Sigmoid colon (tissue), 4 donors: Measurements from ENCODE around the gene GRIP1.

Source experiments
- CTCF ChIP-seq, 4 experiments: fragments of 450-650 bp in 3 of 4; fragments of 200-600 bp in 1 of 4; IDR thresholded peaks; one replicate each; pipeline ENCODE4 v1.5.1; 2016 to 2019; ENCODE audit warnings: antibody characterized with exemption in 4 of 4, mild to moderate bottlenecking in 3 of 4, moderate library complexity in 2 of 4
- POLR2A ChIP-seq, 2 donors: fragments of 450-650 bp; IDR thresholded peaks; one replicate each; pipeline ENCODE4 v1.6.1; 2016; ENCODE audit warnings: antibody characterized with exemption in 2 of 2, mild to moderate bottlenecking in 2 of 2, moderate library complexity in 2 of 2
- POLR2AphosphoS5 ChIP-seq, 4 donors: sonication (generic); formaldehyde crosslinking; IDR thresholded peaks; one replicate each; pipeline ENCODE4 v1.6.1; 2017; ENCODE audit warnings: antibody characterized with exemption in 4 of 4

DNA sequence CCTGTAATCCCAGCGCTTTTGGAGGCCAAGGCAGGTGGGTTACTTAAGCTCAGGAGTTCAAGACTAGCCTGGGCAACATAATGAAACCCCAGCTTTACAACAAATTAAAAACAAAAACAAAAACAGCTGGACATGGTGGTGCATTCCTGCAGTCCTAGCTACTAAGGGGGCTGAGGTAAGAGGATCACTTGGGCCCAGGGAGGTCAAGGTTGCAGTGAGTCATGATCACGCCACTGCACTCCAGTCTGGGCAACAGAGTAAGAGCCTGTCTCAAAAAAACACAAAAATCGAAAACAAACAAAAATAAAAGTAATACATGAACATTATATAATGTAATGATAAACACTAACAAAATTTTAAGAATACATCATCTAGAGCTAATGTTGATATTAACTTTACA, 46.2 kb upstream of the GRIP1 start:
- no peak for TF ChIP-seq CTCF (IDR thresholded peaks at IDR 0.05)
- no peak for TF ChIP-seq POLR2A (IDR thresholded peaks at IDR 0.05)
- TF ChIP-seq POLR2AphosphoS5 (IDR thresholded peaks at IDR 0.05), result no peak
